ENCODE data around the gene ETFA. TPM values are rescaled to one million over a fixed set of nuclear protein-coding genes. Genes with fewer than 3 reads are reported as not detected.

The ETFA gene
- total RNA-seq, 4 donors from 2014 or later, result 62.7 to 88.4 (median 75.9) TPM

DNA sequence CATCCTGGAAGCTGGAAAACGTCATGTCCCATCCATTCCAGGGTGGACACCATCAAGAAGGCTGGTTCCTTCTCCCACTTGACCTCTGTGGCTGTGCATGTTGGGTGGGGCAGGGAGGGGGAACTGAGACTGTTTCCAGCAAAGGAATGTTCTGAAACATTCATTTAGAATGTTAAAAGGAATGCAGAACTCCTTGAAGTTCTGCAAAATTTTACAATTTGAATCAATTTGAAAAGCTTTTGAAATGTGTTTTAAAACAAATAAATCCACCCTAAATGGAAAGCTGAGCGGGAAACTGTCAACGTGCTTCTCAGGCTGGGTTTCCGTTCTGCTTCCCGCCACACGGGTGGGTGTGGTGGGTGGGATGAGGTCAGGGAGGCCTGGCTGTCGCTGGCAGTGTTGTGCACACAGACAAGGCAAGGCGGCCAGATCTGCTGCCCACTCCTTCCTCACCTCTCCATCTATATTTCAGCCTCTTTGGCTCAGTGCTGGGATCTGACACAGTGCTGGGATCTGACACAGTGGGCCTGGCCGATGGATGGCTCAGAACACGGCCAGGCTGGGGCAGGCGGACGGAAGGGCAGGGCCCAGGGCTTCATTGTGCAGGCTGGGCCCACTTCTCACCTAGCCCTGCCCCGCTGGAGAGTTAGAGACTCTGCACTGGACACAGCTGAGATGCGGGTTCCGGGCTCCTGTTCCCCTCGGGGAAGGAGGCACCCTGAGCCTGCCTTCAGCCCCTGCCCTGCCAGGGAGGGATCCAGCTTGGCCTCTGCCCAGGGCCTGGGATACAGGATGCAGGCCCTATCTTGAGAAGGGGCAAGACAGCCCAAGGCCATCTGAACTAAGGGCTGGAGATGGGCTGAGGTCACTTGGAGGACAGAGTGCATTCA, 141.1 kb downstream of the ETFA start:
- H3K36me3 ChIP-seq, result no peaks in the 10 kb centered on the region
- H3K4me1 ChIP-seq, result no peaks in the 10 kb centered on the region
- no peaks in the 10 kb centered on the region for H3K27me3 ChIP-seq
- intact Hi-C loops (cut with DNase I), result no loop called here
- no peak for DNase-seq
- H3K4me3 ChIP-seq (replicated peaks in 1 of 3), result no peak overlapping the region
- WGBS, 2 donors, result 82 to 85% methylated on average over 12 to 15 of the region's 16 CpGs
- TF ChIP-seq, protein P1, sequence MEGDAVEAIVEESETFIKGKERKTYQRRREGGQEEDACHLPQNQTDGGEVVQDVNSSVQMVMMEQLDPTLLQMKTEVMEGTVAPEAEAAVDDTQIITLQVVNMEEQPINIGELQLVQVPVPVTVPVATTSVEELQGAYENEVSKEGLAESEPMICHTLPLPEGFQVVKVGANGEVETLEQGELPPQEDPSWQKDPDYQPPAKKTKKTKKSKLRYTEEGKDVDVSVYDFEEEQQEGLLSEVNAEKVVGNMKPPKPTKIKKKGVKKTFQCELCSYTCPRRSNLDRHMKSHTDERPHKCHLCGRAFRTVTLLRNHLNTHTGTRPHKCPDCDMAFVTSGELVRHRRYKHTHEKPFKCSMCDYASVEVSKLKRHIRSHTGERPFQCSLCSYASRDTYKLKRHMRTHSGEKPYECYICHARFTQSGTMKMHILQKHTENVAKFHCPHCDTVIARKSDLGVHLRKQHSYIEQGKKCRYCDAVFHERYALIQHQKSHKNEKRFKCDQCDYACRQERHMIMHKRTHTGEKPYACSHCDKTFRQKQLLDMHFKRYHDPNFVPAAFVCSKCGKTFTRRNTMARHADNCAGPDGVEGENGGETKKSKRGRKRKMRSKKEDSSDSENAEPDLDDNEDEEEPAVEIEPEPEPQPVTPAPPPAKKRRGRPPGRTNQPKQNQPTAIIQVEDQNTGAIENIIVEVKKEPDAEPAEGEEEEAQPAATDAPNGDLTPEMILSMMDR (IDR thresholded peaks at IDR 0.05), result no peak
- no peak for TF ChIP-seq POLR2A (IDR thresholded peaks at IDR 0.05)
- no peaks in the 10 kb centered on the region for H3K9me3 ChIP-seq
- H3K27ac ChIP-seq, result no peak overlapping the region

DNA sequence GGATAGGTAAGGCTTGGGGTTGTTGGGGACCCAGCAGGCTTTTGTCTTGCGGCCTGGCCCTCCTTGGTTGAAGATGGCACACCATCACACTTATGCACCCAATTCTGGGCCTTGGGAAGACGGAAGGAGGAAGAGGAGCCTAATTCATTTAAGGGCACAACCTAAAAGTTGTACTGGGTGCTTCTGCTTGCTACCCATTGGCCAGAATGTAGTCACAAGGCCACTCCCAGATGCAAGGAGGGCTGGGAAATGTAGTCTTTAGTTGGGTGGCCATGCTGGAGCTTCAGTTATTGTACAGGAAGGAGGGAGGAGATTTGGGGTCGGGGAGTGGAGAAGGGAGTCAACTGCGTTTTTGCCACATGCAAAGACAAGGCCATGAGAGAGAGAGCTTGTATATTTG, 142.3 kb downstream of the ETFA start:
- Histone ChIP-seq H3K4me3 (replicated peaks in 1 of 3) (no peak overlapping the region), H3K27me3 (no peaks in the 10 kb centered on the region), H3K4me1 (no peaks in the 10 kb centered on the region), H3K27ac (no peak overlapping the region), H3K36me3 (no peaks in the 10 kb centered on the region), H3K9me3 (no peaks in the 10 kb centered on the region)
- no peak for DNase-seq
- TF ChIP-seq, protein P1 (IDR thresholded peaks at IDR 0.05), result no peak
- TF ChIP-seq POLR2A (IDR thresholded peaks at IDR 0.05), result no peak
- 74 to 77% methylated on average over 4 of the region's 4 CpGs for WGBS, 2 donors
- intact Hi-C loops (cut with DNase I), result no loop called here

DNA sequence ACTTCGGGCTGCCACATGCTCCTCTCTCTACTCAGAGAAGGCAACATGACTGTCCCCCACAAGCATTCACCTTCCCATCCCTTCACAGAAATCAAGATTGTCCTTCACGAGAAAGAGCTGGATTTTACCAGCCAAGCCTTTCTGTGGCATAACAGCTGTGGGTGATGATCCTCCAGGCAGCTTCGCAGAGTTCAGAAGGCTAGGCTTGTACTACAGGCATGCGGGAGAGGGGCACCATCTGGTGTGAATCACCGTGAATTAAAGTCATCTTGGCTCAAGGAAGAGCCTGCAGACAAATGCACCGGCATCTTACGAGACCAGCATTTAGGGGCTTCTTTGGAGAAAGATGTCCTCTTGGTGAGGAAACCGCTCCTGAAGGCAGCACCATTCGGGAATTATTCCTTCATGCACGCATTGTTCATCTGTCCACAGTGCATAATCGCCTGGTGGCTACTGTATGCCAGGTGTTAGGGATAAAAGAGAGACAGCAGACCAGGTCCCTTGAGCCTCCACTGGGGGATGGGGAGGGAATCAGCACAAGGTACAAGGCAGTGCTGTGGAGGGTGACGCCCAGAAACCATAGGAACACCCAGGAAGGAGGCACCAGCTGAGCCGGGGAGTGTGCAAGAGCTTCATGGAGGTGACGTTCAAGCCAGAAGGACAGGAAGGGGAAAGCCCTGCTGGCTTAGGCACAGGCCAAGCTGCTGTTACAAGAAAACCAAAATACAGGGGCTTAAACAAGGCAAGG, 142.9 kb downstream of the ETFA start:
- Histone ChIP-seq H3K27me3 (no peaks in the 10 kb centered on the region), H3K27ac (no peak overlapping the region), H3K4me3 (replicated peaks in 1 of 3) (no peak overlapping the region), H3K9me3 (no peaks in the 10 kb centered on the region), H3K4me1 (no peaks in the 10 kb centered on the region), H3K36me3 (no peaks in the 10 kb centered on the region)
- 92 to 96% methylated on average over 12 to 13 of the region's 14 CpGs for WGBS, 2 donors
- TF ChIP-seq, protein P1 (IDR thresholded peaks at IDR 0.05), result no peak
- no peak for TF ChIP-seq POLR2A (IDR thresholded peaks at IDR 0.05)
- intact Hi-C loops (cut with DNase I), result no loop called here
- no peak for DNase-seq

DNA sequence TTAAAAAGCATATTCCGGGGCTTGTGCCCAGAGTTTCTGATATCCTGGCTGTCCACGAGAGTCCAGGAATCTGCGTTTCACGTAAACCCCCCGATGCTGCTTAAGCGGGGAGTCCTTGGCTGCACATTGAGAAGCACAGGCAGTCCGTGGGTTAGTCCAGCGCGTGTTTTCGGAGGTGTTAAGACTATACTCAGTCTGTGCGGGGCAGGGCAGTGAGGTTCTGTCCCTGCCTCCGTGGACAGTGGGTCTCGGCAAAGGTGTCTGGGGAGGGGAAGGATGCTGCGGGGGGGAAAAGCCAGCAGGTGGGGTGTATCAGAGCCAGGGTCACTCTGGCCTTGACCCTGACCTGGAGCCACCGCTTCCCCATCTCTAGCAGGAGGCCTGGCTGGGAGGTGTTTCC, 145.3 kb downstream of the ETFA start:
- 92 to 93% methylated on average over 15 of the region's 15 CpGs for WGBS, 2 donors
- H3K4me3 ChIP-seq (replicated peaks in 1 of 3), result no peak overlapping the region
- no peak for DNase-seq
- H3K27ac ChIP-seq, result no peak overlapping the region
- intact Hi-C loops (cut with DNase I), result no loop called here
- no peaks in the 10 kb centered on the region for H3K4me1 ChIP-seq
- H3K9me3 ChIP-seq, result no peaks in the 10 kb centered on the region
- H3K36me3 ChIP-seq, result no peaks in the 10 kb centered on the region
- no peaks in the 10 kb centered on the region for H3K27me3 ChIP-seq
- no peak for TF ChIP-seq POLR2A (IDR thresholded peaks at IDR 0.05)
- TF ChIP-seq, protein P1 (IDR thresholded peaks at IDR 0.05), result no peak

Other genes starting within 250 kb of the ETFA start
- gene ISL2, start 25.3 kb upstream of the ETFA start, total RNA-seq, result not detected

Data from thyroid gland (tissue), 4 donors.